HL-60 (cell line): Measurements from ENCODE around the gene ADAMTS8.

Experiments used
- POLR2AphosphoS5 ChIP-seq: IDR thresholded peaks from 2 replicates; pipeline ENCODE4 v1.6.1; 2012; ENCODE audit warnings: low read depth
- SPI1 ChIP-seq: IDR thresholded peaks from 2 replicates; pipeline ENCODE4 v1.6.1; 2012; ENCODE audit warnings: low read depth, mild to moderate bottlenecking, borderline replicate concordance
- TF ChIP-seq, protein P1 (sequence below): IDR thresholded peaks from one replicate; pipeline ENCODE4 v1.5.1; 2011; ENCODE audit warnings: low read length, control low read depth, inconsistent platforms; ENCODE audit not compliant: insufficient read depth

DNA sequence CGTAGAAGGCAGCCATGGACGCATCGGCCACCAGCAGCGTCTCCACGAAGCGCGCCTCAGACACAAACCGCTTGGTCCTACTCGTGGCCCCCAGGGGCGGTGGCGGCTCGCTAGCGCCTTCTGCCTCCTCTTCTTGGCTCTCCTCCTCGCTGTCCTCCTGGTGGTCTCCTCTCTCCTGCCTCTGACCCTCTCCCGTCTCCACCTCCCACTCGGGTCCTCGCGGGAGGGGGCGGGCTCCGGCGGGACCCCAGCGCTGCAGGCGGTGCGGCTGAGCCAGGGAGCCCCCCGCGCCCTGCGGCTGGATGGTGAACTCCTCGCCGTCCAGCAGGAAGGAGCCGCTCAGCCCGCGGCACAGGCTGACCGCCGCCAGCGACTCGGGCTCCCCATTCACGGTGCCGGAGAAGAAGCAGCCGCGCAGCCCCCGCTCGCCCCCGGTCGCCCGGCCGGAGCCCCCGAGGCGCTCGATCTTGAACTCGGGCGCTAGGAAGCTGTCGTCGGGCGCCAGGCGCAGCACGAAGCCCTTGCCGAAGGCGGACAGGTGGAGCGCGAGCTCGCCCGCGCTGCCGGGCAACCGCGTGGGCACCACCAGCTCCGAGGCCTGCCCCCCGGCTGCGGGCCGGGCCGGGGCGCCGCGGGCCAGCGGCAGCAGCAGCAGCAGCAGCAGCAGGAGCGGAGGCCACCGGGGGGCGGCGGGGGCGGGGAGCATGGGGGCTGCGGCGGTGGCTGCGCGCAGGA is 661 bp downstream of the ADAMTS8 start:
- TF ChIP-seq, protein P1, sequence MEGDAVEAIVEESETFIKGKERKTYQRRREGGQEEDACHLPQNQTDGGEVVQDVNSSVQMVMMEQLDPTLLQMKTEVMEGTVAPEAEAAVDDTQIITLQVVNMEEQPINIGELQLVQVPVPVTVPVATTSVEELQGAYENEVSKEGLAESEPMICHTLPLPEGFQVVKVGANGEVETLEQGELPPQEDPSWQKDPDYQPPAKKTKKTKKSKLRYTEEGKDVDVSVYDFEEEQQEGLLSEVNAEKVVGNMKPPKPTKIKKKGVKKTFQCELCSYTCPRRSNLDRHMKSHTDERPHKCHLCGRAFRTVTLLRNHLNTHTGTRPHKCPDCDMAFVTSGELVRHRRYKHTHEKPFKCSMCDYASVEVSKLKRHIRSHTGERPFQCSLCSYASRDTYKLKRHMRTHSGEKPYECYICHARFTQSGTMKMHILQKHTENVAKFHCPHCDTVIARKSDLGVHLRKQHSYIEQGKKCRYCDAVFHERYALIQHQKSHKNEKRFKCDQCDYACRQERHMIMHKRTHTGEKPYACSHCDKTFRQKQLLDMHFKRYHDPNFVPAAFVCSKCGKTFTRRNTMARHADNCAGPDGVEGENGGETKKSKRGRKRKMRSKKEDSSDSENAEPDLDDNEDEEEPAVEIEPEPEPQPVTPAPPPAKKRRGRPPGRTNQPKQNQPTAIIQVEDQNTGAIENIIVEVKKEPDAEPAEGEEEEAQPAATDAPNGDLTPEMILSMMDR, result no peak
- no peak for TF ChIP-seq POLR2AphosphoS5
- TF ChIP-seq SPI1, result no peak
